Smooth muscle cell (in vitro differentiated cells): ENCODE measurements around the gene GRWD1. TPM values are rescaled to one million over a fixed set of nuclear protein-coding genes. Genes with fewer than 3 reads are reported as not detected.

Experiments used
- DNase-seq: peaks from one replicate; lab custom pipeline; 2025; ENCODE audit not compliant: unreplicated experiment; lab: John Stamatoyannopoulos, UW
- H2AFZ ChIP-seq: fragments of 200-600 bp; sonication (generic); 2 replicates; pipeline ENCODE4 v1.6.0; 2016; ENCODE audit warnings: antibody characterized with exemption, low read depth, mild to moderate bottlenecking
- H3F3A ChIP-seq: fragments of 200-600 bp; sonication (generic); 2 replicates; pipeline ENCODE4 v1.6.0; 2017; ENCODE audit warnings: antibody characterized with exemption, low read depth
- H3K27ac ChIP-seq: fragments of 200-600 bp; sonication (generic); 2 replicates; pipeline ENCODE4 v1.5.1; 2016; ENCODE audit warnings: low read depth, mild to moderate bottlenecking
- H3K27me3 ChIP-seq: fragments of 200-600 bp; sonication (generic); 2 replicates; pipeline ENCODE4 v1.6.1; 2016; ENCODE audit warnings: low read depth, mild to moderate bottlenecking
- H3K36me3 ChIP-seq: fragments of 200-600 bp; sonication (generic); 2 replicates; pipeline ENCODE4 v1.5.1; 2016; ENCODE audit warnings: low read depth
- H3K4me1 ChIP-seq: fragments of 200-600 bp; sonication (generic); 2 replicates; pipeline ENCODE4 v1.5.1; 2016; ENCODE audit warnings: low read depth
- H3K4me2 ChIP-seq: fragments of 200-600 bp; sonication (generic); 2 replicates; pipeline ENCODE4 v1.6.0; 2016; ENCODE audit warnings: mild to moderate bottlenecking
- H3K4me3 ChIP-seq: fragments of 200-600 bp; sonication (generic); 2 replicates; pipeline ENCODE4 v1.5.1; 2016; ENCODE audit warnings: mild to moderate bottlenecking
- H3K79me2 ChIP-seq: fragments of 200-600 bp; sonication (generic); 2 replicates; pipeline ENCODE4 v1.6.0; 2016; ENCODE audit warnings: low read depth, mild to moderate bottlenecking
- H3K9ac ChIP-seq: fragments of 200-600 bp; sonication (generic); 2 replicates; pipeline ENCODE4 v1.6.0; 2016; ENCODE audit warnings: low read depth
- H3K9me3 ChIP-seq: fragments of 200-600 bp; sonication (generic); replicated peaks from 2 replicates; pipeline ENCODE4 v1.5.1; 2016; ENCODE audit warnings: low read depth
- H4K20me1 ChIP-seq: fragments of 200-600 bp; sonication (generic); 2 replicates; pipeline ENCODE4 v1.6.0; 2016; ENCODE audit warnings: low read depth
- CTCF ChIP-seq: fragments of 200-600 bp; sonication (generic); IDR thresholded peaks from 2 replicates; pipeline ENCODE4 v1.5.1; 2017; ENCODE audit warnings: borderline replicate concordance, mild to moderate bottlenecking, antibody characterized with exemption; ENCODE audit not compliant: insufficient read depth, poor library complexity, severe bottlenecking
- WGBS: methylation state at CpG from one replicate; pipeline ENCODE4 v1.1.7; 2016; ENCODE audit warnings: low lambda C conversion rate; 5-methylcytosine and 5-hydroxymethylcytosine counted together
- polyA plus RNA-seq: library from polyadenylated mRNA; unstranded; fragments of >200 nt; fragmentation: Nextera tagmentation; extraction: Ambion mirVana; gene quantifications from 2 replicates; pipeline ENCODE4 v1.2.1, GENCODE V29; 2016
- total RNA-seq: library from RNA; depleted of rRNA; stranded (reverse); fragments of >200 nt; gene quantifications from 2 replicates; pipeline ENCODE4 v1.2.3, GENCODE V29; 2014

The GRWD1 gene
- total and polyA plus RNA-seq, 2 experiments from 2014 or later, result 22.1 to 23.6 TPM

GRCh38 chr19:48477067-48477685, 31.4 kb downstream of the GRWD1 start:
- TF ChIP-seq CTCF, result no peak
- no peak overlapping the region for H2AFZ ChIP-seq
- H3F3A ChIP-seq, result peaks cover 3% of the 10 kb centered on the region
- no peaks in the 10 kb centered on the region for H3K9me3 ChIP-seq
- no peak overlapping the region for H3K27ac ChIP-seq
- H3K9ac ChIP-seq, result no peak overlapping the region
- DNase-seq, result no peak
- H3K36me3 ChIP-seq, result peaks cover 8% of the 10 kb centered on the region
- no peak overlapping the region for H3K4me3 ChIP-seq
- 90% methylated on average over 6 of the region's 10 CpGs for WGBS
- no peaks in the 10 kb centered on the region for H3K79me2 ChIP-seq
- H3K27me3 ChIP-seq, result no peaks in the 10 kb centered on the region
- no peak overlapping the region for H3K4me2 ChIP-seq
- H4K20me1 ChIP-seq, result peaks cover 68% of the 10 kb centered on the region
- no peaks in the 10 kb centered on the region for H3K4me1 ChIP-seq

GRCh38 chr19:48477698-48478338, 32.0 kb downstream of the GRWD1 start:
- no peaks in the 10 kb centered on the region for H3K27me3 ChIP-seq
- 95% methylated on average over 21 of the region's 22 CpGs for WGBS
- no peak overlapping the region for H2AFZ ChIP-seq
- no peaks in the 10 kb centered on the region for H3K9me3 ChIP-seq
- H3K36me3 ChIP-seq, result peaks cover 8% of the 10 kb centered on the region
- no peaks in the 10 kb centered on the region for H3K79me2 ChIP-seq
- no peak overlapping the region for H3K9ac ChIP-seq
- no peaks in the 10 kb centered on the region for H3K4me1 ChIP-seq
- DNase-seq, result no peak
- no peak overlapping the region for H3K4me2 ChIP-seq
- H3K4me3 ChIP-seq, result no peak overlapping the region
- peaks cover 4% of the 10 kb centered on the region for H3F3A ChIP-seq
- H4K20me1 ChIP-seq, result peaks cover 64% of the 10 kb centered on the region
- H3K27ac ChIP-seq, result no peak overlapping the region
- no peak for TF ChIP-seq CTCF

GRCh38 chr19:48478339-48479256, 32.8 kb downstream of the GRWD1 start:
- TF ChIP-seq CTCF, result no peak
- no peak overlapping the region for H3K9ac ChIP-seq
- H2AFZ ChIP-seq, result no peak overlapping the region
- no peaks in the 10 kb centered on the region for H3K4me1 ChIP-seq
- H3F3A ChIP-seq, result peaks cover 4% of the 10 kb centered on the region
- no peaks in the 10 kb centered on the region for H3K79me2 ChIP-seq
- peaks cover 5% of the 10 kb centered on the region for H3K36me3 ChIP-seq
- no peaks in the 10 kb centered on the region for H3K27me3 ChIP-seq
- H4K20me1 ChIP-seq, result peaks cover 56% of the 10 kb centered on the region
- H3K4me2 ChIP-seq, result no peak overlapping the region
- DNase-seq, result no peak
- no peaks in the 10 kb centered on the region for H3K9me3 ChIP-seq
- H3K27ac ChIP-seq, result no peak overlapping the region
- WGBS, result 97% methylated on average over 14 of the region's 29 CpGs
- H3K4me3 ChIP-seq, result no peak overlapping the region
